ENCODE measurements around the gene NFATC1. TPM values are rescaled to one million over a fixed set of nuclear protein-coding genes. Genes with fewer than 3 reads are reported as not detected.
A peak's percentile ranks its signal among the peaks of the same experiment; 100 is the strongest.

Gene NFATC1
- total RNA-seq, 2 experiments from 2014 or later = 36.9 to 37.1 TPM

DNA sequence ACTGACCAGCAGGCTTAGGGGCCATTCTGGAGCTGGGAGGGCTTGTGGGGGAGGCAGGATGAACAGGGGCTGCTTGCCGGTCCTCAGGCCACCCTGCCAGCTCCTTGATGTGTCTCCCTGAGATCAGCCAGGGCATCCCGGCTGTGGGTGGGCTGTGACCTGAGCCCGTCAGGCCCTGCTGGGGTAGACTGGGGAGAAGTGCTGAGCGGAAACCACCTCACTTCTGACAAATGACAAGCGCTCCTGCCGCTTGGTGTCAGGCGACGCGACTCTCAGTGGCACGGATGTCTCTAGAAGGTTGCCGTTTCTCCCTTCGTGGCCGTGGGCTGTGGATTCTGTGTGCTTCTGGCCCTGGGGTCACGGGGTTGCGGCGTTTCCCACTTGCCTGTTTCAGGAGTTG lies 45.7 kb downstream of the NFATC1 start:
- no peaks in the 10 kb centered on the region for H3K27me3 Mint-ChIP-seq
- no peak for DNase-seq
- H3K27ac Mint-ChIP-seq = peak overlapping the region; percentile 19
- no peak overlapping the region for H3K4me3 Mint-ChIP-seq
- peaks cover 34% of the 10 kb centered on the region for H3K4me1 Mint-ChIP-seq
- ChIA-PET POLR2A (no interaction called here), CTCF (no interaction called here)
- peaks cover 6% of the 10 kb centered on the region for H3K36me3 Mint-ChIP-seq (ENCODE audit: low read depth)
- H3K9me3 Mint-ChIP-seq = no peaks in the 10 kb centered on the region

DNA sequence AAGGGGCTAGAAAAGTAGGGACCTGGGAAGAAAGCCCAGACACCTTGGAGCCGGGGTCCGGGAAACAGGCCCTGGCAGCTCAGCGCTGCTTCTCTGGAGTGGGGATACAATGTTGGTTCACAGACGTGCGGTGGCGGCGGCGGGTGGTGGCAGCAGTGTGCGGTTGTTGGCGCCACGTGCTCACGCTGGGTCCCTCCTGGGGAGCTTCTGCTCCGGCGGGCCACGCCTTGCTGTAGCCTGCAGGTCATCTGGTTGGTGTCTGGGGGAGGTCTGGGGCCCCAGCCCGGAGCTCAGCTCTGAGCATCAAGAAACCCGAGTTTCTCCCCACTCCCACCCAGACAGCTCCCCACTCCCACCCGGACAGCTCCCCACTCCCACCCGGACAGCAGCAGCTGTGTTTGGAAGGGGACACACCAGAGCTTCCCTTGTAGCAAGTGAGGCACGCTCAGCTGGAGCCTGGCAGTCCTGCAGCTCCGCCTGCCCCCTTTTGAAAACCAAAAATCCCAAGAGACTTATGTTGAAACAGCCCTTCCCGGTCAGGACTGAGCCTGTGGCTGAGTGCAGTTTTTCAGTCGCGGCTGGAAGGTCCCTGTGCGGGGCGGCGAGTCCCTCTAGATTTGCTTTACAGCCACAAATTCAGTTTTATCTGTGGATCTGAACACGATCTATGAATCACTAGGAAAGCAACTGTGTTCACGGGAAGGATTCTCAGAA lies 46.9 kb downstream of the NFATC1 start:
- peaks cover 36% of the 10 kb centered on the region for H3K4me1 Mint-ChIP-seq
- no peak overlapping the region for H3K27ac Mint-ChIP-seq
- no peak for DNase-seq
- CTCF ChIA-PET = no interaction called here
- H3K4me3 Mint-ChIP-seq = no peak overlapping the region
- POLR2A ChIA-PET = no interaction called here
- peaks cover 6% of the 10 kb centered on the region for H3K36me3 Mint-ChIP-seq (ENCODE audit: low read depth)
- no peaks in the 10 kb centered on the region for H3K9me3 Mint-ChIP-seq
- no peaks in the 10 kb centered on the region for H3K27me3 Mint-ChIP-seq

DNA sequence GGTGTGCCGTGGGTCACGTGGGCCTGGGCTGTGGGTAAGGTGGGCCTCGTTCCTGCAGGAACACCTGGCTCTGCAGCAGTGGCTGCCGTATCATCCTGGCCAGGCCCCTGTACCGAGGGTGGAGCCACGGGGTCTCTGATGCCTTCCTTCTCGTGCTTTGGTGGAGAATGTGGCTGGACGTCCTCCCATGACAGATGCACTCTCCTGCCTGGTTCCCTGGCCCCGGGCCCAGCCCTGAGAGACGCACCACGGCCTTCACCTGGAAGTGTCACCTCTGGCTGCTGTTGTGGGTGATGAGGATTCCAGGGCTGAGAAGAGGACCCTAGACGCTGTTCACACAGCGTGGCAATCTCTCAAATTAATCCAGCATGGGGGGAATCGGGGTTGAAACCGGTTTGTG lies 49.5 kb downstream of the NFATC1 start:
- H3K36me3 Mint-ChIP-seq (ENCODE audit: low read depth) = peaks cover 3% of the 10 kb centered on the region
- H3K9me3 Mint-ChIP-seq = no peaks in the 10 kb centered on the region
- peaks cover 17% of the 10 kb centered on the region for H3K4me1 Mint-ChIP-seq
- no peak for DNase-seq
- no peak overlapping the region for H3K4me3 Mint-ChIP-seq
- ChIA-PET POLR2A (no interaction called here), CTCF (no interaction called here)
- H3K27me3 Mint-ChIP-seq = no peaks in the 10 kb centered on the region
- H3K27ac Mint-ChIP-seq = no peak overlapping the region

DNA sequence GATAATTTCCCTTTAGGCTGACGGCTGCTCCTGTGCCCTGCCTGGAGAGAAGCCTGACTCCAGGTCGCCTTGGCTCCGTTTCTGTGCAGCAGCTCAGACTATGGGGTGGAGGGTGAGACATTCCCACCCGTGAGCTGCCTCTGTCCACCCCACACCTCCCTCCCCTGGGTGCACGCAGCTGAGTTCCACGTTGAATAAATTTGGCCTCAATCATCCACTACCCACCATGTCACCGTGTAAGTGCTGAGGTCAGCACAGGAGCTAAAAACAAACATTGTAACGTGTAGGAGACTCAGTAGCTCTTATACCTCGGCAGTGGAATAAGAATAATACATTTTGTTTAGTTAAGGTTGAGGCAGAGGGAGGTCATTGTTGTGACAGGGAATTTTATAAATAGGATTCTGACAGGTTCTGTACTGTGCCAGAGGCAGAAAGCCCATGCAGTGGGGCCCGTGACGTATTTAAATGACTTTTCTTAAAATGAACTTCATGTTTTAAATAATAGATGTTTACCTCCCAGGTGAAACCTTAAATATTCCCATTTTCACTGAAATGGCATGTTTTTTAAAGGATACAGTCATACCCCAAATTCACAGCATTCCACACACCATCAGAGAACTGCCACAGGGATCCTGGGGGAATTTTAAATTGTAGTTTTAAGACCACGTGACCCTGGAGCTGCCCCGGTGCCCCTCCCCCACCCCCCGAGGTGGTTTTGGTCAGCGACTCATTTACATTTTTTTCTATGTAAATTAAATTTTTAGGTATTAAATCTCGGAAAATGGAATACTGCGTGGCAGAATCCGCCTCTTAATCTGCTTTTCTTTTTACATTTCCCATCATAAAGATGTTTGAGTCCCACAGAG lies 50.2 kb downstream of the NFATC1 start:
- ChIA-PET CTCF (no interaction called here), POLR2A (no interaction called here)
- Mint-ChIP-seq H3K9me3 (no peaks in the 10 kb centered on the region), H3K4me1 (peaks cover 10% of the 10 kb centered on the region), H3K27ac (no peak overlapping the region), H3K36me3 (ENCODE audit: low read depth) (peaks cover 2% of the 10 kb centered on the region), H3K4me3 (no peak overlapping the region), H3K27me3 (no peaks in the 10 kb centered on the region)
- DNase-seq = no peak

DNA sequence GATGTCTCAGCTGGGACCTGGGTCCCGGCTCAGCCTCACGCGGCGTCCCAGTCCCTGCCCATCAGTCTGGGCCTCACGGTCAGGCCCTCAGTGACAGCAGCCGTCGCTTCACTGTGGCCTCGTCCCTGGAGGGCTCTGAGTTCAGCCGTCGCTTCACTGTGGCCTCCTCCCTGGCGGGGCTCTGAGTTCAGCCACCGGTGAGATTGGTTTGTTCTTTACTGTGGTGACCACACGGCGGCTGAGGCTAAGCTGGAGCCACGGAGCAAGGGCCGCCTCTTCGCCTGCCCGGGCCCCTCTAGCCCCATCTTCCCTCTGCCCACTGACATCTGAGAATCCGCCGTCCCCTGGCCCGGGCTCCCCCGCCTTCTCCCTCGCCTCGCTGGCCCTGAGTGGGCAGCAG lies 51.2 kb downstream of the NFATC1 start:
- Mint-ChIP-seq H3K4me1 (peaks cover 5% of the 10 kb centered on the region), H3K27ac (no peak overlapping the region), H3K27me3 (no peaks in the 10 kb centered on the region), H3K9me3 (no peaks in the 10 kb centered on the region), H3K4me3 (no peak overlapping the region), H3K36me3 (ENCODE audit: low read depth) (peaks cover 7% of the 10 kb centered on the region)
- ChIA-PET POLR2A (no interaction called here), CTCF (no interaction called here)
- DNase-seq = no peak

DNA sequence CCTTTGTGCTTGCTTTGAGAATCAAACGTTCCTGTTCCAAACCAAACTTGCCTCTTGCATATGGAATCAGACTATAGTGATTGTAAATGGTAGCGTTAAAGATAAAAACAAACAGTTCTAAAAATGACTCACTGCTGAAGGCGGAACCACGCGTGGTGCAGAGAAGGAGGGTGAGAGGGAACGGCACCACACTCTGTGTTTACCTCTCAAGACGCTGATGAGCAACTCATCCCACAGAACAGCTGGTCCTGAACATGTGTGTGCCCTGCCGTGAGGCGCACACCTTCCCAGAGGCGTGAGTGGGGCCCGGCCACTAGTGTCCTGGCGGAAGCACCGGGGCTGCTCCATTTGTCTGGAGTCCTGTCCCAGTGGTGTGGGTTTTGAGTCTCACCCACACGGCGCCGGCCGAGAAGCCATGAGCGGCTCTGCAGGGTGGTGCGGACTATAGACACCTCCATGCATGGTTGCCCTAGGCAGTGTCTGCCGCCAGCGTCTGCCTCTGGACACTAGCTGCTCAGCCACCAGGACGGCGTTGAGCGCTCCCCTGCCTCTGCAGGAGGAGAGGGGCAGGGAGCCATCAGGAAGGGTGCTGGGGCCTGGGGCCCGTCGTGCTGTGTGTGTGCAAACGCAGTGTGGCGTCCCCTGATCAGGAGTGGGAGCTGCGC lies 52.1 kb downstream of the NFATC1 start:
- POLR2A ChIA-PET = no interaction called here
- no peak overlapping the region for H3K27ac Mint-ChIP-seq
- no peak for DNase-seq

DNA sequence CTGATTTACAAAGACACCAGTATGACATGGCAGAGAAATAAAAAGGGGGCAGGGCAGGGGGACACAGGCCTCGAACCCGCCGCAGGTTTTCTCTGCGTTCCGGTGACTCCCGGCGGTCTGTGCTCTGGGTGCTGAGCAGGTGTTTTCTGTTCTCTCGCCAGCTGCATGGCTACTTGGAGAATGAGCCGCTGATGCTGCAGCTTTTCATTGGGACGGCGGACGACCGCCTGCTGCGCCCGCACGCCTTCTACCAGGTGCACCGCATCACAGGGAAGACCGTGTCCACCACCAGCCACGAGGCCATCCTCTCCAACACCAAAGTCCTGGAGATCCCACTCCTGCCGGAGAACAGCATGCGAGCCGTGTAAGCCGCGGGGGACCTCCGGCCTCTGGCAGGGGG lies 52.9 kb downstream of the NFATC1 start:
- peaks cover 7% of the 10 kb centered on the region for H3K36me3 Mint-ChIP-seq (ENCODE audit: low read depth)
- DNase-seq = no peak
- H3K27me3 Mint-ChIP-seq = no peaks in the 10 kb centered on the region
- H3K4me3 Mint-ChIP-seq = no peak overlapping the region
- ChIA-PET CTCF (interaction anchor here (0.6 to 1.4 kb wide), 2 partner anchors 19 to 86 kb away, joined by 3 to 4 read pairs; no protein-coding TSS in a partner anchor), POLR2A (no interaction called here)
- peaks cover 3% of the 10 kb centered on the region for H3K4me1 Mint-ChIP-seq
- no peak overlapping the region for H3K27ac Mint-ChIP-seq
- no peaks in the 10 kb centered on the region for H3K9me3 Mint-ChIP-seq

More for the DNA sequence above, 52.1 kb downstream of the NFATC1 start:
- CTCF ChIA-PET = interaction anchor here (0.6 kb wide), 1 partner anchor 87 kb away, joined by 3 read pairs; no protein-coding TSS in a partner anchor
- Mint-ChIP-seq H3K9me3 (no peaks in the 10 kb centered on the region), H3K36me3 (ENCODE audit: low read depth) (peaks cover 6% of the 10 kb centered on the region), H3K4me1 (peaks cover 4% of the 10 kb centered on the region), H3K4me3 (no peak overlapping the region), H3K27me3 (no peaks in the 10 kb centered on the region)

DNA sequence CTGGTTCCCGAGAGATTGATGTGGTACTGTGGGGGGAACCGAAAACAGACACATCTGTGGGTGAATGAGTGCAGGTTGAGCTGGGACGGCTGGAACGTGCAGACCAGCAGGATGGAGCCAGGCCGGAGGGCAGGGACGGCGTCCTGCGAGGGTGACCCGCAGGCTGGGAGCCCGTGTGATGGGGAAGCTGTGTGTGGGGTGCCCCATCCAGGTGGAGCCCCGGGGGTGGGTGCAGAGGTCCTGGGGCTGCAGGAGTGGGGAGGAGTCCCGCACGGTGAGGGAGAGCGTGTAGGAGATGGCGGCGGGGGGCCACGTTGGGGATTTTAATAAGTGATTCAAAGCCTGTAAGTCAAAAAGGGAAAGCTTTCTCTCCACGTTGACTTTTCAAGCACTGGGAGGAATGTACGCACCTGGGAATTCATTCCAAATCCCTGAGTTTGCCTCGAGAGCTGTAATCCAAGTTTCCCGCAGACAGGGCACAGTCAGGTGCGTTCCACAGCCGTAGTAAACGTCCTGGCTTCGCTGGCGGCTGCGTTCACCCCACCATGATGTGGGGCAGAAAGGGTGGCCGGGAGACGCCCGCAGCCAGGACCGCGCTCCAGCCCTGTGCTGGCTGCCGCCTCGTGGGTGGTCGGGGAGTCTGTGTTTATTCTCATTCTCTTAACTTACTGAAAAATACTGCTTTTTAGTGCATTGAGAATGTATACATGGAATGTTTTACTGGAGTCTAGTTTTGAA lies 54.0 kb downstream of the NFATC1 start:
- DNase-seq = no peak
- Mint-ChIP-seq H3K27me3 (no peaks in the 10 kb centered on the region), H3K4me3 (no peak overlapping the region), H3K36me3 (ENCODE audit: low read depth) (peaks cover 7% of the 10 kb centered on the region), H3K27ac (no peak overlapping the region), H3K9me3 (no peaks in the 10 kb centered on the region), H3K4me1 (peaks cover 5% of the 10 kb centered on the region)
- ChIA-PET CTCF (interaction anchor here (1.1 to 1.4 kb wide), 2 partner anchors 18 to 22 kb away, joined by 3 to 4 read pairs; no protein-coding TSS in a partner anchor), POLR2A (no interaction called here)

DNA sequence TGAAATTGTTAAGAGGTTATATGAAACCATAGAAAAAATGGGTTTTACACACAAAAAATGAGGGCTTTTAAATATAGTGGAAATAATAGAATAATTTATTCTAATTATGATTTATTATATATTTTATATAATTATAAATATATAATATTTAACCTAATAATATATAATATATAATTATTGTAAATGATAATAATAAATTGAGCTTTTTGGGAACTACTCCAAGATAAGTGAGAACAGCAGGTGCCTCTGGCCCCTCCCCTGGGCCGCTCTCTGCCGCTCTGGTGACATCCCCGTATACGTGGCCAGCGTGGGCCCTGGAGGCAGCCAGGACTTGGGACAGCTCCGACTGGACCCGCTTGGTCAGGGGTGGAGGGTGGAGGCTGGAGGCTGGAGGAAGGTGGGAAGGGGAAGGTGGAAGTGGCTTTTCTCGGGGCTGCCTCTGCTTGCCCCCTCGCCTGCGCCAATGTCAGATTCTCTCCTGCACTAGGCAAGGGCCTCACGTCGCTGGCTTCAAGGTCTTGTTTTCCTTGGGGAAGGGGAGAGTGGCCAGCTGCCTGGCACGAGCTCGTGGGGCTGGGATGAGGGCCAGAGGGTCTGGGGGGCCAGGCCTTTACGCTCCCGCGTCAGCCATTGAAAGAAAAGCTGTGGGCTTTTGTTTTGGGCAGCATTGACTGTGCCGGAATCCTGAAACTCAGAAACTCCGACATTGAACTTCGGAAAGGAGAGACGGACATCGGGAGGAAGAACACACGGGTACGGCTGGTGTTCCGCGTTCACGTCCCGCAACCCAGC lies 54.8 kb downstream of the NFATC1 start:
- peaks cover 5% of the 10 kb centered on the region for H3K4me1 Mint-ChIP-seq
- H3K4me3 Mint-ChIP-seq = no peak overlapping the region
- ChIA-PET CTCF (interaction anchor here (1.1 kb wide), 1 partner anchor 23 kb away, joined by 3 read pairs; no protein-coding TSS in a partner anchor), POLR2A (no interaction called here)
- H3K27ac Mint-ChIP-seq = no peak overlapping the region
- H3K9me3 Mint-ChIP-seq = no peaks in the 10 kb centered on the region
- peaks cover 9% of the 10 kb centered on the region for H3K36me3 Mint-ChIP-seq (ENCODE audit: low read depth)
- DNase-seq = no peak
- no peaks in the 10 kb centered on the region for H3K27me3 Mint-ChIP-seq

DNA sequence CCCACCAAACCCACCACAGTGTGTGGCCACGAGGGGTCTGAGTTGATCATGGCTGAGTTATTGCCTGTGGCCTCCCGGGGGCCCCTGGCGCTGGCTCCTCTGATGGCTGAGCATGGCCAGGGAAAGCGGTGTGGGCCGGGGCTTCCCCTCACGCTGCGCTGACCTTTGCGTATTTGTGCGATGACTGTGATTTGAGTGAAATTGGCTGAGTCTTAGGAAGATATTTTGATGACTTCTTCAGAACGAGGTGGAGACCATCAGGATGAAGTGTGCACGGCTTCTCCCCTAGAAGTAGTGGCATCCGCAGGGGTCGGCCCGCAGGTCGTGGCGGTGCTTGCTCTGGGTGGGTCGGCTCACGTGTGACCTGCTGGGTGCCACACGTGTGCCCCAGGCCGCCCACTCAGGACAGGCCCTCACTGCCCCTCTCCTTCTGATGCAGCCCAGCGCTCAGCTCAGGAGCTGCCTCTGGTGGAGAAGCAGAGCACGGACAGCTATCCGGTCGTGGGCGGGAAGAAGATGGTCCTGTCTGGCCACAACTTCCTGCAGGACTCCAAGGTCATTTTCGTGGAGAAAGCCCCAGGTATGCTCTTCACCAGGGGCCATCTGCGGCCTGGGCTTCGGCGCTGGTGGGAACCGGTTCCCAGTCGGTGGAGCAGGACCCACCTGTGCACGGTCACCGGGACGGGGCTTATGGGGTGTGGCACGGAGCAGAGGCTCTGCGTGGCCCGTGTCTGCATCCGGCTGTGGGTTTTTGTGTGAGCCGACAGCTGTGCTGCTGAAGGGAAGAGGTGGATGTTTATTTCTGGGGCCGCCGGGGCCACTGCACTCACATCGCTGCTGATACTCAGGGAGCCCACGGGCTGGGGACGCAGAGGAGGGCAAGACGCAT lies 55.8 kb downstream of the NFATC1 start:
- H3K4me1 Mint-ChIP-seq = peaks cover 5% of the 10 kb centered on the region
- H3K9me3 Mint-ChIP-seq = no peaks in the 10 kb centered on the region
- CTCF ChIA-PET = no interaction called here
- no peak for DNase-seq
- POLR2A ChIA-PET = no interaction called here
- H3K36me3 Mint-ChIP-seq (ENCODE audit: low read depth) = peaks cover 9% of the 10 kb centered on the region
- no peak overlapping the region for H3K4me3 Mint-ChIP-seq
- H3K27me3 Mint-ChIP-seq = no peaks in the 10 kb centered on the region
- H3K27ac Mint-ChIP-seq = no peak overlapping the region

DNA sequence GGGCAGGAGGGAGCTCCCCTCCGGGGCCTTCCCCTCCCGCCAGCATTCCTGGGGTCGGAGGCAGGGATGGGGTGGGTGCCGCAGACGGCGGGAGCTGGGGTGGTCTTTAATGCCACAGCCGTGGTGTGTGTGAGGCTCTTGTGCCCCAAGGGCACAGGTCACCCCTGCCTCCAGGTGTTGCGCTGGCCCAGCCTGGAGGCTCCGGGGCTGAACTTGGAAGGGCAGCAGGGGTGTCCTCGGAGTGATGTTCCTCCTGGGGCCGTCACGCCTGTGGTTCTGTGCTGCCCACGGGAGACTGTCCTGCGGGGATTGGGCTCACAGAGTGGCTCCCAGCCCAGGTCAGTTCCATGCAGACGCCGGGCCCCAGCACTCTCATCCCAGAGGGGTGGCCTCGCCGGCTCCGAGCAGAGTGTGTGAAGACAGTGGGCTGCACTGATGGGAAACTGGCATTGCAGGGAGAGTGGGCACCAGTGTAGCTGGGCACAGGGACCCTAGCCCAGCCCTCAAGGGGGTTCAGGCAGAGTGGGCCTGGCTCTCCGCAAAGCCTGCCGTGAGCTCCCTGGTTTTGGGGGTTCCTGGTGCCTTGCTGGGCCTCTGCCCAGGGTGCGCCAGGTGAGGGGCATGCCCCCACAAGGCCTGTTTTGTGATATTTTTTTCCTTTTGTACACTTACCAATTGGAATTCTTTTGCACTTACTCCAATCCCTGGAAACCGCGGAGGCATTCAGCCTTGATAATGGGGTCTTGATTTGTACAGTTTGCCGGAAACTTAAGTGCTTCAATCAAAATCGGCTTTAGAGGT lies 56.7 kb downstream of the NFATC1 start:
- no peak for DNase-seq
- H3K9me3 Mint-ChIP-seq = no peaks in the 10 kb centered on the region
- H3K4me1 Mint-ChIP-seq = peaks cover 5% of the 10 kb centered on the region
- peaks cover 9% of the 10 kb centered on the region for H3K36me3 Mint-ChIP-seq (ENCODE audit: low read depth)
- H3K4me3 Mint-ChIP-seq = no peak overlapping the region
- POLR2A ChIA-PET = no interaction called here
- H3K27me3 Mint-ChIP-seq = no peaks in the 10 kb centered on the region
- H3K27ac Mint-ChIP-seq = no peak overlapping the region
- CTCF ChIA-PET = no interaction called here

Data from activated CD4-positive, alpha-beta T cell treated with anti-CD3 and anti-CD28 coated beads, Interleukin-2, amount 10 ng/mL, durations not matched to agents 7 days and 5 days (primary cell).